Spinal cord (tissue), 10 donors: ENCODE measurements around the gene ZNF606. TPM values are rescaled to one million over a fixed set of nuclear protein-coding genes. Genes with fewer than 3 reads are reported as not detected.

Source experiments
- DNase-seq, 6 donors: peaks; one replicate each; pipeline versions ENCODE4 v3.0.0 to v3.0.0-alpha.2; 2013 to 2015; ENCODE audit warnings: low spot score in 6 of 6, low read depth in 4 of 6
- H3K27ac ChIP-seq: one replicate; pipeline ENCODE4 v1.5.1; 2013; ENCODE audit warnings: low read depth, low read length, control low read depth
- H3K27me3 ChIP-seq: one replicate; pipeline ENCODE4 v1.6.1; 2013; ENCODE audit warnings: low read length; ENCODE audit not compliant: control insufficient read depth, insufficient read depth
- H3K36me3 ChIP-seq: one replicate; pipeline ENCODE4 v1.6.1; 2013; ENCODE audit warnings: low read length; ENCODE audit not compliant: control insufficient read depth, insufficient read depth
- H3K4me1 ChIP-seq: one replicate; pipeline ENCODE4 v1.6.1; 2013; ENCODE audit warnings: low read length; ENCODE audit not compliant: control insufficient read depth, insufficient read depth
- H3K4me3 ChIP-seq: one replicate; pipeline ENCODE4 v1.5.1; 2013; ENCODE audit warnings: low read depth, low read length, control low read depth
- H3K9me3 ChIP-seq: one replicate; pipeline ENCODE4 v1.6.1; 2013; ENCODE audit warnings: low read length; ENCODE audit not compliant: control insufficient read depth, insufficient read depth
- WGBS: methylation state at CpG from one replicate; pipeline ENCODE4 v1.1.5; 2013; ENCODE audit warnings: missing lambda C conversion rate; ENCODE audit not compliant: insufficient coverage; 5-methylcytosine and 5-hydroxymethylcytosine counted together
- polyA plus RNA-seq, 2 donors: library from polyadenylated mRNA; unstranded; fragments of 120-200 nt; gene quantifications; one replicate each; pipeline ENCODE4 v1.2.1, GENCODE V29; 2013; ENCODE audit not compliant: insufficient read length in 2 of 2
- total RNA-seq, 2 donors: library from RNA; depleted of rRNA in 1 of 2; stranded (reverse); fragments of 120-200 nt in 1 of 2; fragments of >200 nt in 1 of 2; gene quantifications; one replicate each; pipeline versions ENCODE4 v1.2.3 to v1.2.4, GENCODE V29; 2013 to 2014
- donor health status: healthy.

Gene ZNF606
- total and polyA plus RNA-seq, 4 donors = 23.2 to 39.3 (median 29.2) TPM

DNA sequence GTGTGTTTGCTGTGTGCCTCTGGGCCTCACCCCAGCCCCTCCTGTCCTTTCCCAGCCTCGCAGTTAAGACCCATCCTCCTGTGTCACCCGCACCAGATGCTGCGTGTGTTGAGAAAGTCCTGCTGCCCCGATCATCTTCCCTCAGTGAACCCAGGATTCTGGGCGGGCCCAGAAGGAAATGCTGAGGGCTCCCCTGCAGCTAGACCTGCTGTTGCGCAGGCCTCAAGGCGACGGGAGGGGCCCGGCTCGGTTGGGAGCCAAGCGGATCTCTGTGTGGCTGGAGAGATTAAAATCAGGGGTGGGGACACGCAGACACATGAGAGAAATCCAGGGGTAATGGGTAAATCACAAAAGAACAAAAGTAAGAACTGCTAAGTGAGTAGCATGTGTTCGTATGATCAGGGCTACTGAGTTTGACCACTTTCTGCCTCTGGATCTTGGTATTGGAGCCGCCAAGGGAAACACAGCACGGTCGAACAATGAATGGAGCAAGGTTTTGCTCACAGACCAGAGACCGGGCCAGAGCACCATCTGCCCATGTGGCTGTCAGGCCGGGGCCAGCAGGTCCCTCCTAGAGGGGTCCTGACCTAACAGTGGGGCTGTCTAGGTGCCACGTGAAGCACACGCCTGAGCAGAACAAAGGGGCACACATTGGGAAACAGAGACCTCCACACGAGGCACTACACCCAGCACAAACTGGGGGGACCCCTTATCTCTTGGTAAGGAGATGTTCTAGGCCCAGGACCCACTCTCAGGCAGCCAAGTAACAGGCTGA, 38.3 kb upstream of the ZNF606 start:
- peaks cover 42% of the 10 kb centered on the region for H3K36me3 ChIP-seq
- no peak overlapping the region for H3K27ac ChIP-seq
- no peaks in the 10 kb centered on the region for H3K27me3 ChIP-seq
- no peak for DNase-seq
- H3K4me3 ChIP-seq = no peak overlapping the region
- H3K4me1 ChIP-seq = peaks cover 12% of the 10 kb centered on the region
- H3K9me3 ChIP-seq = peaks cover 10% of the 10 kb centered on the region
- WGBS = 79% methylated on average over 21 of the region's 21 CpGs

GRCh38 chr19:58038688-58039204, 36.1 kb upstream of the ZNF606 start:
- no peak overlapping the region for H3K27ac ChIP-seq
- H3K27me3 ChIP-seq = no peaks in the 10 kb centered on the region
- peaks cover 20% of the 10 kb centered on the region for H3K4me1 ChIP-seq
- H3K4me3 ChIP-seq = no peak overlapping the region
- H3K9me3 ChIP-seq = peaks cover 6% of the 10 kb centered on the region
- 21% methylated on average over 6 of the region's 8 CpGs for WGBS
- peaks cover 31% of the 10 kb centered on the region for H3K36me3 ChIP-seq
- DNase-seq = no peak

DNA sequence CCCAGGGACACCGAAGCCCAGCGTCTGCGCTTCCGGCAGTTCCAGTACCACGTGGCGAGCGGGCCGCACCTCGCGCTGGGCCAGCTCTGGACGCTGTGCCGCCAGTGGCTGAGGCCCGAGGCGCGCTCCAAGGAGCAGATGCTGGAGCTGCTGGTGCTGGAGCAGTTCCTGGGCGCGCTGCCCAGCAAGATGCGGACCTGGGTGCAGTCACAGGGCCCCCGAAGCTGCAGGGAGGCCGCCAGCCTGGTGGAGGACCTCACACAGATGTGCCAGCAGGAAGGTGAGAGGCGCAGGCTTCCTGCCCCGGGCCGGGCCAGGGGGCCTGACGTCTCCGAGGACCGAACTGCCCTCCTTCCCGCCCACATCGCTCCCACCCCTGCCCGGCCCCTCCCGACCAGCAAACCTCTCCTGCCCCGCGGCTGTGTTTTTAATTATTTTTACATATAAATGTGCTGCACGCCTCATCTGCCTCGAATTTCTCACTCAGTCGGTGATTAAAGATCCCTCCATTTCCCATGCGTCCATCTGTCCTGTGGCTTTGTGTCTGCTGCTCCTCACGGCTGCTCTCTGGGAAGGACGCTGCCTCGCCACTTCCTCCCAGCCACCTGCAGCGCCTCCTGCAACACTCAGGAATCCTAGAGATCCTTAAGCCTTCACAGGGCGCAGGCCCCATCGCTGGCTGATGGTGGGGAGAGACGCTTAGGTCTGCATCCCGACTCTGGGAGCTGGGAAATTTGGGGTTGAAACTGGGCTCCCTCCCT, 35.5 kb upstream of the ZNF606 start:
- no peak overlapping the region for H3K27ac ChIP-seq
- peak in 2 of 6 donors; percentile 63 to 77 for DNase-seq
- peaks cover 30% of the 10 kb centered on the region for H3K36me3 ChIP-seq
- H3K27me3 ChIP-seq = no peaks in the 10 kb centered on the region
- peaks cover 4% of the 10 kb centered on the region for H3K9me3 ChIP-seq
- H3K4me3 ChIP-seq = no peak overlapping the region
- WGBS = 13% methylated on average over 34 of the region's 44 CpGs
- H3K4me1 ChIP-seq = peaks cover 25% of the 10 kb centered on the region

GRCh38 chr19:58035863-58036262, 33.2 kb upstream of the ZNF606 start:
- H3K27ac ChIP-seq = no peak overlapping the region
- no peak overlapping the region for H3K4me3 ChIP-seq
- H3K27me3 ChIP-seq = no peaks in the 10 kb centered on the region
- no peaks in the 10 kb centered on the region for H3K9me3 ChIP-seq
- no CpG with 5 or more reads among the region's 8 CpGs for WGBS
- DNase-seq = no peak
- peaks cover 23% of the 10 kb centered on the region for H3K36me3 ChIP-seq
- H3K4me1 ChIP-seq = peaks cover 28% of the 10 kb centered on the region

- under 1% methylated on average over 17 of the region's 20 CpGs for WGBS
- H3K9me3 ChIP-seq = no peaks in the 10 kb centered on the region
- peaks cover 13% of the 10 kb centered on the region for H3K36me3 ChIP-seq
- H3K27ac ChIP-seq = peak overlapping the region; percentile 73
- H3K27me3 ChIP-seq = no peaks in the 10 kb centered on the region
- peak overlapping the region; percentile 55 for H3K4me3 ChIP-seq
- peaks cover 28% of the 10 kb centered on the region for H3K4me1 ChIP-seq
- peak in 2 of 6 donors; percentile 37 to 39 for DNase-seq
These were observed 31.8 kb upstream of the ZNF606 start for GRCh38 chr19:58034477-58034793.

DNA sequence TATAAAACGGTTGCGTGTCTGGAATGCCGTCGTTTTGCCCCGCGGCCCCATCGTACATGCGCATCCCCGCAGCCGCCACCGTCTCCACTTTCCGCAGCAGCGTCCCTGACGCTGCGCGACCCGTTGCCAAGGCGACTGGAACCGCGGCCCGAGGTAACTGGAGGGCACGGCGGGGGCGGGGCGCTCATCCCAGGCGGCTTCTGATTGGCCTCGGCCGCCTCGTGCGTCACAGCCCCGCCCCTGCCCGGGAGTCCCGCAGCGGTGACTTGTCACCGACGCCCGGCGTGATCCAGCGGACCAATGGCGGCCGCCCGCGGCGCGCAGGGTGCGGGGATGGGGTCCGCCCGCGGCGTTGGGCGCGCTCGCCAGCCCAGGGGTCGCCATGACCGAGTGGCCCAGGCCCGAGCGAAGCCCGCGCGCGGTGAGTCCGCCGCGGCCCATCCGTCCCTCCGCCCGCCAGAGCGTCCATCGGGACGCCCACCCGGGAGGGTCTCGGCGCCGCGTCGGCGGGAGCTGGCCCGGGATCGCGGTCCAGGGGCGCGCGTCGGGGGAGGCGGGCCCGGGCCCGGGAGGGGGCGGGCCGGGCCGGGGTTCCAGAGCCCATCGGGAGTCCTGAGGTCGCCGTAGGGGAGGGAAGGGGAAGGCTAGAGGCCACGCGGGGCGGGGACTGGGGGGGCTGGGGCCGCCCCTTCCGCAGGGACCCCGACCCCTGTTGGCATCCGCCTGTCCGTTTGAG, 31.3 kb upstream of the ZNF606 start, which contains the start of gene ZSCAN1:
ZSCAN1 (plus strand) TSS at position 285 of the 736 bp plus-strand sequence. CDS start 3,812 bp downstream, outside the sequence.
- WGBS = under 1% methylated on average over 84 of the region's 101 CpGs
- peak within 1 kb of the TSS; percentile 73 for H3K27ac ChIP-seq

GRCh38 chr19:58024661-58025060, 22.0 kb upstream of the ZNF606 start:
- Histone ChIP-seq H3K27ac (no peak overlapping the region), H3K9me3 (no peaks in the 10 kb centered on the region), H3K36me3 (peaks cover 6% of the 10 kb centered on the region), H3K27me3 (no peaks in the 10 kb centered on the region), H3K4me3 (no peak overlapping the region), H3K4me1 (no peaks in the 10 kb centered on the region)
- DNase-seq = no peak
- WGBS = 88% methylated on average over 11 of the region's 12 CpGs

More for the DNA sequence above, 31.3 kb upstream of the ZNF606 start, which contains the start of gene ZSCAN1:
- H3K9me3 ChIP-seq = no peaks in the 10 kb centered on the region
- no peaks in the 10 kb centered on the region for H3K27me3 ChIP-seq
- peak; percentile 86 to 99 (median 94) for DNase-seq
- H3K36me3 ChIP-seq = peaks cover 13% of the 10 kb centered on the region
- peak within 1 kb of the TSS; percentile 55 for H3K4me3 ChIP-seq
- H3K4me1 ChIP-seq = peaks cover 28% of the 10 kb centered on the region

DNA sequence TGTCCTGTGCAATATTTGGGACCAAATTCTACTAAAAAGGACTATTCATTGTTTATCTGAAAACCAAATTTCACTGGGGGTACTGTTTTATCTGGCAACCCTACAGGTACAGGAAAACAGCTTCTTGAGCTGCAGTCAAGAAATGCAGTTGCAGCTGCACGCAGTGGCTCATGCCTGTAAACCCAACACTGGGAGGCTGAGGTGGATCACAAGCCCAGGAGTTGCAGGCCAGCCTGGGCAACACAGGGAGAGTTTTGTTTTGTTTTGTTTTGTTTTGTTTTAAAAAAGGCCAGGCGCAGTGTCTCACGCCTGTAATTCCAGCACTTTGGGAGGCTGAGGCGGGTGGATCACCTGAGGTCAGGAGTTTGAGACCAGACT, 19.7 kb upstream of the ZNF606 start:
- no peak overlapping the region for H3K27ac ChIP-seq
- 56% methylated on average over 4 of the region's 4 CpGs for WGBS
- H3K4me1 ChIP-seq = no peaks in the 10 kb centered on the region
- H3K9me3 ChIP-seq = no peaks in the 10 kb centered on the region
- no peak overlapping the region for H3K4me3 ChIP-seq
- no peak for DNase-seq
- H3K27me3 ChIP-seq = no peaks in the 10 kb centered on the region
- H3K36me3 ChIP-seq = peaks cover 3% of the 10 kb centered on the region

GRCh38 chr19:58021541-58022282, 19.1 kb upstream of the ZNF606 start:
- no peaks in the 10 kb centered on the region for H3K9me3 ChIP-seq
- 59% methylated on average over 27 of the region's 30 CpGs for WGBS
- H3K4me3 ChIP-seq = no peak overlapping the region
- H3K27me3 ChIP-seq = no peaks in the 10 kb centered on the region
- no peaks in the 10 kb centered on the region for H3K4me1 ChIP-seq
- no peak overlapping the region for H3K27ac ChIP-seq
- H3K36me3 ChIP-seq = peaks cover 3% of the 10 kb centered on the region
- DNase-seq = peak in 5 of 6 donors; percentile 44 to 95 (median 70)
